Activated naive CD8-positive, alpha-beta T cell treated with anti-CD3 and anti-CD28 coated beads, Interleukin-2, amount 10 ng/mL, durations not matched to agents 7 days and 5 days (primary cell): ENCODE measurements around the gene TMEM250. TPM values are rescaled to one million over a fixed set of nuclear protein-coding genes. Genes with fewer than 3 reads are reported as not detected.

Experiments
- ATAC-seq: fragments of 150-1000 bp; cut with Tn5 transposase; one replicate; pipeline ENCODE4 v1.10.0; 2021; ENCODE audit warnings: low read depth, moderate library complexity
- POLR2A ChIA-PET: fragments of 350-600 bp; sonication (Branson Sonifier 250); formaldehyde crosslinking; loops from one replicate; lab custom pipeline; 2021; ENCODE audit warnings: antibody characterized with exemption; lab: Charles Lee
- DNase-seq: peaks from one replicate; pipeline ENCODE4 v3.0.0; 2021
- H3K27ac Mint-ChIP-seq: one replicate; pipeline ENCODE4 v1.8.0; 2022; ENCODE audit warnings: mild to moderate bottlenecking, mixed read lengths
- H3K27me3 Mint-ChIP-seq: one replicate; pipeline ENCODE4 v1.8.0; 2022; ENCODE audit warnings: mild to moderate bottlenecking, moderate library complexity, mixed read lengths
- H3K36me3 Mint-ChIP-seq: one replicate; pipeline ENCODE4 v1.8.0; 2021; ENCODE audit warnings: mild to moderate bottlenecking, mixed read lengths
- H3K4me1 Mint-ChIP-seq: one replicate; pipeline ENCODE4 v1.8.0; 2021; ENCODE audit warnings: mixed read lengths
- H3K4me3 Mint-ChIP-seq: one replicate; pipeline ENCODE4 v1.8.0; 2022; ENCODE audit warnings: mild to moderate bottlenecking, moderate library complexity, mixed read lengths
- H3K9me3 Mint-ChIP-seq: one replicate; pipeline ENCODE4 v1.8.0; 2021; ENCODE audit warnings: mixed read lengths
- total RNA-seq, 2 experiments: library from RNA; stranded (reverse); gene quantifications; one replicate each; pipeline ENCODE4 v1.2.3, GENCODE V29; 2021

Gene TMEM250
- total RNA-seq, 2 experiments from 2014 or later = 45.3 to 45.9 TPM

DNA sequence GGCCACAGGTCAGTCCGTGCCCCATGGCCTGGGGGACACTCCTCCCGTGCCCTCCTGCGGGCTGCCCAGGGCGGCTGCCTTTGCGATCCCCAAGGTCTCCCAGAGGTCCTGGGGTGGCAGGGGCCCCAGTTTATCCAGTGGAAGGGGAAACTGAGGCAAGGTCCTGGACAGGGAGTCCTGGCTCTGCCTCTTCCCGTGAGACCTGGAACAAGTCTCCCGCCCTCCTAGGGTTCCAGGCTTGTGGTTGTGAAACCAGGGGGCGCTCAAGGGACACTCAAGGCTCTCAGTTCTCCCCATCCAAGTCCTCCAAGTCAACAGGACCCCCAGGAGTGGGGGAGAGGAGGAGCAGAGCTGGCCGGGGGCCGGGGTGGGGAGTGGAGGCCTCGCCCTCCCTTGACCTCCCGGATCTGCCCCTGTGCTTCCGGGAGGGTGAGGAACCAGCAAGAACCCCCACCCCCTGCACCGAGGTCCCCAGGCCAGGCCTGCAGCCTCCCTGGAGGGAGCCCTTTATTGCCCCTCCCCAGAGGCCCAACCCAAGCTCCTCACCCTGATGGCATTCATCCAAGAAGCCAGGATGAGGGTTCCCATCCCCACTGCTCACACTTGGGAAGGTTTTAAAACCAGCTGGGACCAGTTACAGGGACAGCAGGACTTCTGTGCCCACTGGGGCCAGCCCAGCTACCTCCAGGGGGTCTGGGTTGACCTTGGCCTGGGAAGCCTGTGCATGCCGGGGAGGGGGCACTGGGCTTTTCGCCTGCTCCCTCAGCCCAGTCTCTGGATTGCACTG lies 24.7 kb upstream of the TMEM250 start:
- Mint-ChIP-seq H3K9me3 (no peaks in the 10 kb centered on the region), H3K4me3 (no peak overlapping the region), H3K36me3 (no peaks in the 10 kb centered on the region), H3K27me3 (peaks cover 7% of the 10 kb centered on the region), H3K27ac (no peak overlapping the region), H3K4me1 (no peaks in the 10 kb centered on the region)
- POLR2A ChIA-PET = no interaction called here
- ATAC-seq = no peak
- no peak for DNase-seq

- DNase-seq = no peak
- Mint-ChIP-seq H3K27ac (no peak overlapping the region), H3K9me3 (no peaks in the 10 kb centered on the region), H3K4me3 (no peak overlapping the region), H3K36me3 (no peaks in the 10 kb centered on the region), H3K27me3 (peaks cover 7% of the 10 kb centered on the region), H3K4me1 (no peaks in the 10 kb centered on the region)
- no peak for ATAC-seq
- POLR2A ChIA-PET = no interaction called here
Observed at GRCh38 chr9:136142859-136143214, 24.2 kb upstream of the TMEM250 start.

- H3K4me1 Mint-ChIP-seq = no peaks in the 10 kb centered on the region
- H3K27ac Mint-ChIP-seq = no peak overlapping the region
- no peak overlapping the region for H3K4me3 Mint-ChIP-seq
- ATAC-seq = no peak
- no peaks in the 10 kb centered on the region for H3K9me3 Mint-ChIP-seq
- no peak for DNase-seq
- peaks cover 7% of the 10 kb centered on the region for H3K27me3 Mint-ChIP-seq
- POLR2A ChIA-PET = interaction anchor here (0.6 kb wide), 1 partner anchor 235 kb away, joined by 3 read pairs; the partner anchor contains the start of gene CAMSAP1
- H3K36me3 Mint-ChIP-seq = no peaks in the 10 kb centered on the region
Observed at GRCh38 chr9:136142414-136142796, 23.7 kb upstream of the TMEM250 start.

- Mint-ChIP-seq H3K27me3 (peaks cover 7% of the 10 kb centered on the region), H3K27ac (no peak overlapping the region)
- no peak for ATAC-seq
Observed at GRCh38 chr9:136141682-136142413, 23.2 kb upstream of the TMEM250 start.

DNA sequence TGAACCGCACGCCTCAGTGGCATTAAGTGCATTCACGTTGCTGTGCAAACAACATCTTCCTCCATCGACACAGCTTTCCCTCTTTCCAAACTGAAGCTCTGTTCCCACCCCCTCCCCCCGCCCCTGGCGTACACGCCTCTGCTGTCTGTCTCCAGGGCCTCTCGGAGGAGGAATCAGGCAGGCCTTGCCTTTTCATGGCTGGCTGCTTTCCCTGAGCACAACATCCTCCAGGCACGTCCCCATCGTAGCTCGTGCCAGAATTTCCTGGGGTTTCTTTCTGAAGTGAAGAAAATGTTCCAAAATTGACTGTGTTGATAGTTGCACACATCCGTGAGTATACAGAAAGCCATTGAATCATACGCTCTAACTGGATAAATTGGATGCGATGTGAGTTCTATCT lies 22.3 kb upstream of the TMEM250 start:
- POLR2A ChIA-PET = no interaction called here
- Mint-ChIP-seq H3K4me3 (no peak overlapping the region), H3K36me3 (no peaks in the 10 kb centered on the region), H3K4me1 (no peaks in the 10 kb centered on the region), H3K9me3 (no peaks in the 10 kb centered on the region), H3K27ac (no peak overlapping the region), H3K27me3 (peaks cover 4% of the 10 kb centered on the region)
- no peak for DNase-seq
- no peak for ATAC-seq

More at GRCh38 chr9:136141682-136142413, 23.2 kb upstream of the TMEM250 start:
- Mint-ChIP-seq H3K9me3 (no peaks in the 10 kb centered on the region), H3K36me3 (no peaks in the 10 kb centered on the region), H3K4me3 (no peak overlapping the region), H3K4me1 (no peaks in the 10 kb centered on the region)
- no peak for DNase-seq
- POLR2A ChIA-PET = interaction anchor here (0.6 kb wide), 1 partner anchor 234 kb away, joined by 3 read pairs; the partner anchor contains the start of gene CAMSAP1

DNA sequence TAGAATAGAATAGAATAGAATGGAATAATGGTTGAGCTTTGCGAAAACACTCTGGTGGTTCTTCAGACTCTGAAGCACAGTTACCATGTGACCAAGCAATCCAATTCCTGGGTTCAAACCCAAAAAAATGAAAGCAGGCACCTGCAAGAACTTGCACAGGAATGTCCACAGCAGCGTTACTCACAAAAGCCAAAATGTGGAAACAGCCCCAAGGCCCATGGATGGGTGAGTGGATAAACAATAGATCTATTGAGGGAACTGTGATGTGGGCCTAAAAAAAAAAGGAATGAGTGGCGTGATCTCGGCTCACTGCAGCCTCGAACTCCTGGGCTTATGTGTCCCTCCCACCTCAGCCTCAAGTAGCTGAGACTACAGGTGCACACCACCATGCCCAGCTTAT lies 21.4 kb upstream of the TMEM250 start:
- no peaks in the 10 kb centered on the region for H3K9me3 Mint-ChIP-seq
- peaks cover 4% of the 10 kb centered on the region for H3K27me3 Mint-ChIP-seq
- POLR2A ChIA-PET = interaction anchor here (0.7 kb wide), 1 partner anchor 193 kb away, joined by 5 read pairs; no protein-coding TSS in a partner anchor
- no peak overlapping the region for H3K4me3 Mint-ChIP-seq
- no peak overlapping the region for H3K27ac Mint-ChIP-seq
- ATAC-seq (no peak), DNase-seq (no peak)
- H3K36me3 Mint-ChIP-seq = no peaks in the 10 kb centered on the region
- H3K4me1 Mint-ChIP-seq = no peaks in the 10 kb centered on the region

- H3K4me3 Mint-ChIP-seq = no peak overlapping the region
Observed at GRCh38 chr9:136138566-136138965, 19.9 kb upstream of the TMEM250 start.

DNA sequence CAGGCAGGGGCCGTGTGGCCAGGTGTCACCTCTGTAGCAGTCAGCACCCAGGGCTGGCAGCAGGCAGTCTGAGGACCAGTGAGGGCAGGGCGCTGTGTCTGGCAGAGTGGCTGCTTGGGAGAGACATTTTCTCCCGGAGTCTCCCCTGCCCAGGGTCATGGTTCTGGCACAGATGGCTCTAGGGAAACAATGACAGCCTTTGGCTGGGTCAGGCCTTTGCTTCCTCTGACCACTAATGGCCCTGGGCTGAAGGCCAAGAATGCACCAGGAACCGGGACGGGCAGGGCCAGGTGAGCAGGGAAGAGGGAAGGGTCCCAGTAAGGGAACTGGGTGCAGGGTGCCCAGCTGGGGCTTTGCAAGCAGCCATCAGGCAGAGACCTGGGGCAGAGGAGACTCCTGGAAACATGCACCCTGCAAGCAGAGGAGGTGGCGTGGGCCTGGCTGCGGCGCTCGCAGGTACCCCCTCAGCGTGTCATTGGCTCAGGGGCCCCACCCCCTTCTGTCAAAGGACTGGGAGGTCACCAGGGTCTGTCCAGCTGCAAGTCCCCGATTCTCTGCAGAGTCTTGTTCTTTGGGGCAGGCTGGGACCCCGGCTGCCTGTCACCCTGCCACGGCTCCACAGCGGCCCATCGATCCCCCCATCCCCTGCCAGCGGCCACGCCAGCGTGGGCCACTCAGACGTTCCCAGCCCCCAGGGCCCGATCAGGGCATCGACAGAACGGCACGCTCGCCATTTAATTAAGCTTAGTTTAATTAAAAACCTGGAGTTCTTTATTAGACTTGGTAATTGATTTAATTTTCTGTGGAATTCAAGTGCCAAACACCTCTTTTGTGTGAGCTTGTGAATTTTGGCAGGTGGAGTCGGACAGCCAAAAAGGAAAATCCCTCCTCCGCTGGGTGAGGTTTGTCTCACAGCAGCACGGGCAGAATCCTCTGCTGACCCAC lies 18.9 kb upstream of the TMEM250 start:
- H3K9me3 Mint-ChIP-seq = no peaks in the 10 kb centered on the region
- H3K36me3 Mint-ChIP-seq = no peaks in the 10 kb centered on the region
- no peak for DNase-seq
- H3K27ac Mint-ChIP-seq = no peak overlapping the region
- H3K4me1 Mint-ChIP-seq = no peaks in the 10 kb centered on the region
- POLR2A ChIA-PET = no interaction called here
- H3K27me3 Mint-ChIP-seq = peaks cover 16% of the 10 kb centered on the region
- no peak overlapping the region for H3K4me3 Mint-ChIP-seq
- ATAC-seq = peak; percentile 25

More at GRCh38 chr9:136138566-136138965, 19.9 kb upstream of the TMEM250 start:
- peaks cover 14% of the 10 kb centered on the region for H3K27me3 Mint-ChIP-seq
- ATAC-seq (peak; percentile 27), DNase-seq (peak; percentile 69)
- no peaks in the 10 kb centered on the region for H3K9me3 Mint-ChIP-seq
- POLR2A ChIA-PET = no interaction called here
- H3K36me3 Mint-ChIP-seq = no peaks in the 10 kb centered on the region
- H3K4me1 Mint-ChIP-seq = no peaks in the 10 kb centered on the region
- no peak overlapping the region for H3K27ac Mint-ChIP-seq

DNA sequence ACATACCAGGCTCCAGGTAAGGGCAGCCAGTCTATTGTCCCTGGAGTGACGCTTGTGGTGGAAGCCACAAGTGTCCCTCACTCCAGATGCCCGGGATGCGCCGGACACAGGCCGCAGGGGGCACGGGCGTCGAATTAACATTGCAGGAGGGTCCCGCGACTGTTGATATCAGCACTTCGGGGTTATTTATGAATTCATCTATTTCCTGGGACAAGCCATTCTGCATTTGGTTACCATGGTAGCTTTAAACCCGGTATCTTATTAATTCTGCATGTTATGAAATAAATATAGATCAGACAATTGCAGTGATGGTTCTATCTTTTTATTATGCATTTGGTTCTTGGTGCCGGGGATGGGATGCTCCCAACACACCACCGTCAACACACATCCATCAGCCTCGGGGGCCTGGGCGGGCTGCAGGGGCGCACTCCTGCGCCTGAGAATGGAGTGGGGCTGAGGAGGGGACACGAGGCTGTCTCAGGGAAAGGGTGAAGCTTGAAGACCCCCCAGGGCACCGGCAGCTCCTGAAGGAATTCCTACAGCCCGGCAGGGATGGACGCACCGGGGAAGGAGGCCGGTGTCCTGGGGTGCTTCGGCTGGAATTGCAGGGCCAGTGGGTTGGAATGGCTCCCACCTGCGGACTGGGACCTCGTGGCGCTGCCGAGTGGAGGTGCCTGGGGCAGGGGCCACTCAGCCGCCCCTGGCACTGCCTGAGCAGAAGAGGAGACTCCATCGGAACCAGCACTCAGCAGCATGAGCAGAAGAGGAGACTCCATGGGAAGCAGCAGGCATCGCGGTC lies 17.7 kb upstream of the TMEM250 start:
- Mint-ChIP-seq H3K9me3 (no peaks in the 10 kb centered on the region), H3K27me3 (peaks cover 21% of the 10 kb centered on the region), H3K27ac (no peak overlapping the region), H3K36me3 (no peaks in the 10 kb centered on the region), H3K4me1 (no peaks in the 10 kb centered on the region), H3K4me3 (no peak overlapping the region)
- no peak for ATAC-seq
- DNase-seq = no peak
- POLR2A ChIA-PET = no interaction called here

DNA sequence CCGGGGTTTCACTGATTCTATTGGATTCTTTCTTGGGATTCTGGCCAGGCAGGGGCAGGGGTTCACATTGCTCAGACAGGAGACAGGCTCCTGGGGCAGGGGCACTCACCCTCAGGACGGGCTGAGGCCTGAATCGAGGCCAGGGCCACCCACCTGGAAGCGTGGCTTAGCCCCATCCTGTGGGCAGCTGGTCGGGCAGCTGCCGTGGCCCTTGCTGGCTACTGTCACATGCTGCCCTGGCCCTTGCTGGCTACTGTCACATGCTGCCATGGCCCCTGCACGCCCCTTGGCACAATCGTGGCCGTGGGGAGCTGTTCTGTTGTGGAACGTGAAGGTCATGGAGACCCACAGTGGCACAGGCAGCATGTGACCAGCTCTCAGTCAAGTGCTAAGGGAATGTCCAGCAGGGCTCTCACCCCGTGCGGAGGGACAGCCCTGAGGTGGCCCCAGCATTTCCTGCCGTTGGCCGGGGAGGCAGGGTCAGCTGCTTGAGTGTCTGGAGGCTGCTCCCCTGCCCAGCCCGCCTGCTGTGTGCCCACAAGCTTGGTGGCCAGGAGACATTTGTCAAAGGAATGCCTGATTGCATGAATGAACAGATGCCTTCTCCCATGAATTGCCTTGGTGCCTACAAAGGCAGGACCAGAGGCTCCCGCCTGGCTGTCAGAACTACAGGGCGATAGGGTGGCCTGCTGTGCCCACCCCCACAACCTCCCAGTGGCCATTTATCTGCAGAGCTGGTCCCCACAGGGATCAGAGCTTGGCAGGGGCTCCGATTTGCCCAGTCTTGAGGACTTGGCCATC lies 16.9 kb upstream of the TMEM250 start:
- ATAC-seq (no peak), DNase-seq (no peak)
- no peak overlapping the region for H3K27ac Mint-ChIP-seq
- H3K4me3 Mint-ChIP-seq = no peak overlapping the region
- no peaks in the 10 kb centered on the region for H3K36me3 Mint-ChIP-seq
- H3K27me3 Mint-ChIP-seq = peaks cover 21% of the 10 kb centered on the region
- POLR2A ChIA-PET = no interaction called here
- H3K9me3 Mint-ChIP-seq = no peaks in the 10 kb centered on the region
- H3K4me1 Mint-ChIP-seq = no peaks in the 10 kb centered on the region

DNA sequence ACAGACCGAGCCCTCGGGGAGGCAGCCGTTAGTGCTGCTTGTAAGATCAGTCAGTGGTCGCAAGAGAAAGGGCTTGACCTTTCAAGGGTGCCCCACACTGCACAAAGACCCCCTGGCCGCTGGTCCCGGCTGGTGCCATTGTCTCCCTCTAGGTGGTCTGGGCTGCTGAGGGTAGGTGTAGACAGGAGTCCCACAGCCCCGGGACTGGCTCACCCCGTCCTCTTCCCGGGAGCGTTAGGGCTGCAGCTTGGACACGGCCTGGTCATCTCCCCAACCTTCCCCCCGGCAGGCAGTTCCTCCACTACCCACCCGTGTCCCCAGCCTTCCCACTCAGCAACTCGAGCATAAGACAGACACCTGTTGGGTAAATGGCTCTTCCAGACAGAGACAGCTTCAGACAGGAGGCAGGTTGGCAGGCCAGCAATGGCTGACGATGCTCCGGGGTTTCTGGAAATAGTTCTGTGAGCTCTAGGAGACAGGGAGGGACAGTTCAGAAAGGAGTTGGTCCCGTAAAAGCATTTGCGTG lies 15.3 kb upstream of the TMEM250 start:
- POLR2A ChIA-PET = no interaction called here
- DNase-seq (no peak), ATAC-seq (no peak)
- Mint-ChIP-seq H3K9me3 (no peaks in the 10 kb centered on the region), H3K27me3 (peaks cover 21% of the 10 kb centered on the region), H3K4me1 (no peaks in the 10 kb centered on the region), H3K36me3 (no peaks in the 10 kb centered on the region), H3K4me3 (no peak overlapping the region), H3K27ac (no peak overlapping the region)
